Mesenchymal stem cell (in vitro differentiated cells and primary cell): ENCODE data around the gene SORBS1.

Experiments used
- DNase-seq: peaks from one replicate; pipeline ENCODE4 v3.0.0-alpha.2; 2013
- H2AFZ ChIP-seq: one replicate; pipeline ENCODE4 v1.6.1; 2013; ENCODE audit warnings: low read depth, mild to moderate bottlenecking, control low read depth, inconsistent platforms, low read length, moderate library complexity
- H2AK5ac ChIP-seq: 2 replicates; pipeline ENCODE4 v1.6.1; 2013; ENCODE audit warnings: low read length, moderate library complexity, mild to moderate bottlenecking, inconsistent platforms; ENCODE audit not compliant: severe bottlenecking
- H2BK120ac ChIP-seq: one replicate; pipeline ENCODE4 v1.6.1; 2013; ENCODE audit warnings: low read depth, mild to moderate bottlenecking, inconsistent platforms, low read length, moderate library complexity
- H2BK12ac ChIP-seq, 2 experiments: one replicate each; pipeline ENCODE4 v1.6.1; 2013; ENCODE audit warnings: inconsistent platforms in 2 of 2, low read length in 2 of 2, mild to moderate bottlenecking in 2 of 2, moderate library complexity in 2 of 2, control low read depth in 1 of 2
- H2BK15ac ChIP-seq: one replicate; pipeline ENCODE4 v1.6.1; 2013; ENCODE audit warnings: mild to moderate bottlenecking, low read depth, inconsistent platforms; ENCODE audit not compliant: poor library complexity, severe bottlenecking
- H2BK5ac ChIP-seq: 2 replicates; pipeline ENCODE4 v1.6.1; 2013; ENCODE audit warnings: low read depth, mild to moderate bottlenecking, low read length, control low read depth, inconsistent platforms; ENCODE audit not compliant: poor library complexity, severe bottlenecking
- H3K14ac ChIP-seq, 2 experiments: one replicate each; pipeline ENCODE4 v1.6.1; 2013; ENCODE audit warnings: inconsistent platforms in 2 of 2, low read length in 2 of 2, control low read depth in 1 of 2, mild to moderate bottlenecking in 1 of 2, moderate library complexity in 1 of 2
- H3K18ac ChIP-seq, 2 experiments: one replicate each; pipeline ENCODE4 v1.6.1; 2013; ENCODE audit warnings: inconsistent platforms in 2 of 2, low read length in 2 of 2, control low read depth in 1 of 2, low read depth in 1 of 2, mild to moderate bottlenecking in 1 of 2
- H3K23ac ChIP-seq, 2 experiments: one replicate each; pipeline ENCODE4 v1.6.1; 2013; ENCODE audit warnings: inconsistent platforms in 2 of 2, low read length in 2 of 2, mild to moderate bottlenecking in 2 of 2, moderate library complexity in 2 of 2, control low read depth in 1 of 2
- H3K27ac ChIP-seq: 2 replicates; pipeline ENCODE4 v1.5.1; 2013; ENCODE audit warnings: mild to moderate bottlenecking, moderate library complexity, low read length, control low read depth, inconsistent platforms; ENCODE audit not compliant: poor library complexity, severe bottlenecking
- H3K27me3 ChIP-seq, 2 experiments: 2 replicates each; pipeline versions ENCODE4 v1.6.1 to v1.7.0; 2013; ENCODE audit warnings: low read length in 2 of 2, mild to moderate bottlenecking in 2 of 2, moderate library complexity in 2 of 2, control low read depth in 1 of 2, inconsistent platforms in 1 of 2; ENCODE audit not compliant: control insufficient read depth in 1 of 2, insufficient read depth in 1 of 2
- H3K36me3 ChIP-seq, 2 experiments: 2 replicates each; pipeline versions ENCODE4 v1.6.1 to v1.7.0; 2013; ENCODE audit warnings: low read length in 2 of 2, control low read depth in 1 of 2, inconsistent platforms in 1 of 2, low read depth in 1 of 2, mild to moderate bottlenecking in 1 of 2; ENCODE audit not compliant: insufficient read depth in 2 of 2, control insufficient read depth in 1 of 2
- H3K4ac ChIP-seq, 2 experiments: one replicate each; pipeline ENCODE4 v1.6.1; 2013; ENCODE audit warnings: inconsistent platforms in 2 of 2, low read length in 2 of 2, mild to moderate bottlenecking in 2 of 2, moderate library complexity in 2 of 2, control low read depth in 1 of 2, low read depth in 1 of 2
- H3K4me1 ChIP-seq: 2 replicates; pipeline ENCODE4 v1.6.1; 2013; ENCODE audit warnings: low read depth, low read length, control low read depth; ENCODE audit not compliant: control insufficient read depth, insufficient read depth
- H3K4me2 ChIP-seq: 2 replicates; pipeline ENCODE4 v1.6.1; 2013; ENCODE audit warnings: low read length, mild to moderate bottlenecking, inconsistent platforms; ENCODE audit not compliant: poor library complexity, severe bottlenecking
- H3K4me3 ChIP-seq, 2 experiments: 2 replicates each; pipeline versions ENCODE4 v1.5.1 to v1.7.0; 2013; ENCODE audit warnings: low read length in 2 of 2, mild to moderate bottlenecking in 2 of 2, control low read depth in 1 of 2, low read depth in 1 of 2; ENCODE audit not compliant: insufficient read depth in 1 of 2
- H3K79me1 ChIP-seq: replicated peaks from 2 replicates; pipeline ENCODE4 v1.6.1; 2013; ENCODE audit warnings: mild to moderate bottlenecking, control low read depth, low read length, inconsistent platforms; ENCODE audit not compliant: poor library complexity, severe bottlenecking
- H3K9ac ChIP-seq: 2 replicates; pipeline ENCODE4 v1.7.0; 2013; ENCODE audit warnings: mild to moderate bottlenecking, low read length, moderate library complexity
- H3K9me3 ChIP-seq: 2 replicates; pipeline ENCODE4 v1.7.0; 2013; ENCODE audit warnings: mild to moderate bottlenecking, low read length; ENCODE audit not compliant: control insufficient read depth
- H4K8ac ChIP-seq: one replicate; pipeline ENCODE4 v1.6.1; 2013; ENCODE audit warnings: inconsistent platforms, mild to moderate bottlenecking, low read length, moderate library complexity
- H4K91ac ChIP-seq: one replicate; pipeline ENCODE4 v1.6.1; 2013; ENCODE audit warnings: mild to moderate bottlenecking, low read length, inconsistent platforms
- WGBS: methylation state at CpG from one replicate; pipeline ENCODE4 v1.1.7; 2013; ENCODE audit warnings: mixed read lengths; 5-methylcytosine and 5-hydroxymethylcytosine counted together

SORBS1 gene

DNA sequence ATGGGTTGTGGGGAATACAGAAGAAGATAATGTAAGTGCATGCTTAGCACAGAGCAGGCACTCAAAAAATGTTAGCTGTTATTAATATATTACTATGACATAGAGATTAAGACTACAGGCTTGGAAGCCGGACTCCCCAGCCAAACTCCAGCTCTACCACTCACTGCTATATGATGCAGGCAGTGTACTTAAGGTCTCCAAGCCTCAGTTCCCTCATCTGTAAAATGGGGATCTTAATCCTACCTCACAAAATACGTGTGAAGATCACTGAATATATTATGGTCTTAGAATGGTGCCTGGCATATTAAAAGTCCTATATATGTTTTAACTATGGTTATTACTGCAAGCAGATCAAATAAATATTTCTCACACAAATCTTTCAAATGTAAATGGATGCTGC, 275.6 kb downstream of the SORBS1 start:
- H3K18ac ChIP-seq = no peak overlapping the region
- no peak overlapping the region for H4K8ac ChIP-seq
- no peak overlapping the region for H2BK12ac ChIP-seq
- peaks cover 14% of the 10 kb centered on the region for H3K4me1 ChIP-seq
- no peak overlapping the region for H3K4ac ChIP-seq
- no peak overlapping the region for H3K4me3 ChIP-seq
- no peaks in the 10 kb centered on the region for H3K36me3 ChIP-seq
- H3K4me2 ChIP-seq = no peak overlapping the region
- no peak overlapping the region for H2BK120ac ChIP-seq
- no peak overlapping the region for H2BK5ac ChIP-seq
- H3K79me1 ChIP-seq = peaks cover 24% of the 10 kb centered on the region
- peaks cover 0 to 6% of the 10 kb centered on the region in 2 experiments for H3K27me3 ChIP-seq
- H4K91ac ChIP-seq = no peak overlapping the region
- no peak overlapping the region for H3K23ac ChIP-seq
- H3K9me3 ChIP-seq = no peaks in the 10 kb centered on the region
- H3K14ac ChIP-seq = no peak overlapping the region
- no peak overlapping the region for H3K27ac ChIP-seq
- no peak overlapping the region for H2AFZ ChIP-seq
- no peak overlapping the region for H3K9ac ChIP-seq
- DNase-seq = no peak
- 100% methylated on average over 1 of the region's 2 CpGs for WGBS
- no peak overlapping the region for H2AK5ac ChIP-seq
- H2BK15ac ChIP-seq = no peak overlapping the region

DNA sequence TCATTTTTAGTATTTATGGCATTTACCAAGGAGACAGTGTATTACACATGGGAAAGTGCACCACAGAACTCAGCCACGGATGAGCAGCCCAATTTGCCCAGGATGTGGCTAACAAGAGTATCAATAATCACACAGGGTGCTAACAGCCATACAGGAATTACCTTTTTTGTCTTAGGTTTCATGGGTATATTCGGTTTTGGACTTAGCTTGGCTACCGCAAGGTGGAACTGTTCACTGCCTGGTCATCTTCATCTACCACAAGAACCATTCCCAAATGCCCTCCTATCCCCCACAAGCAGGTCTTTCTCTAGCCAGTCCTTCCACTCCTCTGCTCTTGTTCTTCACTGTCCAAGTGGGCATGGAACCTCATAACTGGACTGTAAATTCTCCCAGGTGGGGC, 276.4 kb downstream of the SORBS1 start:
- Histone ChIP-seq H3K36me3 (no peaks in the 10 kb centered on the region), H3K14ac (no peak overlapping the region), H3K4me2 (no peak overlapping the region), H3K9ac (no peak overlapping the region), H2BK5ac (no peak overlapping the region), H2BK12ac (no peak overlapping the region), H2AK5ac (peak overlapping the region; percentile 34), H2BK15ac (no peak overlapping the region), H3K23ac (no peak overlapping the region), H3K4me3 (no peak overlapping the region), H3K79me1 (peaks cover 24% of the 10 kb centered on the region), H3K9me3 (no peaks in the 10 kb centered on the region), H4K8ac (no peak overlapping the region), H3K27ac (no peak overlapping the region), H4K91ac (no peak overlapping the region), H3K18ac (no peak overlapping the region), H2AFZ (no peak overlapping the region), H2BK120ac (no peak overlapping the region), H3K4me1 (peaks cover 14% of the 10 kb centered on the region), H3K27me3 (peaks cover 0 to 6% of the 10 kb centered on the region in 2 experiments), H3K4ac (no peak overlapping the region)
- DNase-seq = no peak
- WGBS = 98% methylated on average over 3 of the region's 3 CpGs

DNA sequence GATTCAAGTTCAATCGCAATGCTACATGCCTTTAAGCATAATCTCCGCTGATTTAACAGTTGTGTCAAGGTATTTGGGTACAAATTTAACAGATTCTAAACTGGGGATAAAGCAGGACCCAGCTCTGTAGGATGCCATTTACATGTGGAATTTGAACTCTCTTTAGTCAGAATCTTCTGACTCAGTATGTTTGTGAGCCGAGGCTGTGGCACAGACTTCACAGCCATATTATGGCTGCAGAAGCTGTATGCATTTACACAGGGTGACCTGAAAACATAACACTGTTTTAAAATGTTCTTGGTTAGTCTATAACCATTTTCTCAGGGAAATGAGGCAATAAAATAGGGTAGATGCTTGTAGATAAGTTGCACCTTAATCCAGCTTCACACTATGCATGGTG, 279.1 kb downstream of the SORBS1 start:
- no peaks in the 10 kb centered on the region for H3K27me3 ChIP-seq
- no peak overlapping the region for H4K8ac ChIP-seq
- no peak overlapping the region for H2AK5ac ChIP-seq
- H3K27ac ChIP-seq = peak overlapping the region; percentile 36
- H2AFZ ChIP-seq = no peak overlapping the region
- no peak overlapping the region for H2BK120ac ChIP-seq
- no peak overlapping the region for H3K9ac ChIP-seq
- no peak overlapping the region for H3K4ac ChIP-seq
- no peak overlapping the region for H4K91ac ChIP-seq
- no peak overlapping the region for H2BK15ac ChIP-seq
- no peaks in the 10 kb centered on the region for H3K36me3 ChIP-seq
- no peak overlapping the region for H3K4me2 ChIP-seq
- WGBS = 71% methylated on average over 3 of the region's 3 CpGs
- H2BK12ac ChIP-seq = no peak overlapping the region
- H3K79me1 ChIP-seq = peaks cover 18% of the 10 kb centered on the region
- H3K9me3 ChIP-seq = no peaks in the 10 kb centered on the region
- no peak overlapping the region for H2BK5ac ChIP-seq
- no peak overlapping the region for H3K14ac ChIP-seq
- no peak overlapping the region for H3K18ac ChIP-seq
- no peak overlapping the region for H3K4me3 ChIP-seq
- DNase-seq = no peak
- H3K4me1 ChIP-seq = peaks cover 14% of the 10 kb centered on the region
- H3K23ac ChIP-seq = no peak overlapping the region

DNA sequence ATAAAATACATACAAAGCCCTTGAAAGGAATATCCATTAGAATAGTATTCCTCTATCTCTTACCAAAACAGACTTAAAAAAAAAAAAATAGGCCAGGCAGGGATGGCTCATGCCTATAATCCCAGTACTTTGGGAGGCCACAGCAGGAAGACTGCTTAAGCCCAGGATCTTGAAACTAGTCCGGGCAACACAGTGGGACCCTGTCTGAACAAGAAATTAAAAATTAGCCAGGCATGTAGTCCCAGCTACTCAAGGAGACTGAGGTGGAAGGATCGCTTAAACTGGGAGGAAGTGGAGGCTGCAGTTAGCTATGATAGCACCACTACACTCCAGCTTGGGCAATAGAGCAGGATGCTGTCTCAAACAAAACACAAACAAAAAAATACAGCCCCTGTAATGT, 280.0 kb downstream of the SORBS1 start:
- no peak for DNase-seq

More for the DNA sequence above, 280.0 kb downstream of the SORBS1 start:
- Histone ChIP-seq H3K18ac (peak overlapping the region in 1 of 2 experiments; percentile 19), H3K27me3 (no peaks in the 10 kb centered on the region), H2AK5ac (no peak overlapping the region), H3K23ac (no peak overlapping the region), H2AFZ (no peak overlapping the region), H3K79me1 (peaks cover 14% of the 10 kb centered on the region), H2BK120ac (no peak overlapping the region), H3K4me1 (peaks cover 12% of the 10 kb centered on the region), H2BK5ac (no peak overlapping the region), H3K14ac (no peak overlapping the region), H4K91ac (no peak overlapping the region), H3K9me3 (no peaks in the 10 kb centered on the region), H3K36me3 (no peaks in the 10 kb centered on the region), H3K27ac (peak overlapping the region; percentile 10), H3K4ac (no peak overlapping the region), H4K8ac (no peak overlapping the region), H3K9ac (no peak overlapping the region), H2BK12ac (peak overlapping the region; percentile 42 to 70), H3K4me3 (no peak overlapping the region), H2BK15ac (no peak overlapping the region), H3K4me2 (no peak overlapping the region)
- 100% methylated on average over 1 of the region's 2 CpGs for WGBS
